Activated CD8-positive, alpha-beta memory T cell treated with anti-CD3 and anti-CD28 coated beads for 48 hours (primary cell): ENCODE results near the gene GADD45G.

Experiments
- DNase-seq, 3 experiments: peaks; one replicate each; pipeline ENCODE4 v3.0.0-alpha.2; 2020; ENCODE audit warnings: low read depth in 2 of 3, low spot score in 2 of 3

Gene GADD45G

DNA sequence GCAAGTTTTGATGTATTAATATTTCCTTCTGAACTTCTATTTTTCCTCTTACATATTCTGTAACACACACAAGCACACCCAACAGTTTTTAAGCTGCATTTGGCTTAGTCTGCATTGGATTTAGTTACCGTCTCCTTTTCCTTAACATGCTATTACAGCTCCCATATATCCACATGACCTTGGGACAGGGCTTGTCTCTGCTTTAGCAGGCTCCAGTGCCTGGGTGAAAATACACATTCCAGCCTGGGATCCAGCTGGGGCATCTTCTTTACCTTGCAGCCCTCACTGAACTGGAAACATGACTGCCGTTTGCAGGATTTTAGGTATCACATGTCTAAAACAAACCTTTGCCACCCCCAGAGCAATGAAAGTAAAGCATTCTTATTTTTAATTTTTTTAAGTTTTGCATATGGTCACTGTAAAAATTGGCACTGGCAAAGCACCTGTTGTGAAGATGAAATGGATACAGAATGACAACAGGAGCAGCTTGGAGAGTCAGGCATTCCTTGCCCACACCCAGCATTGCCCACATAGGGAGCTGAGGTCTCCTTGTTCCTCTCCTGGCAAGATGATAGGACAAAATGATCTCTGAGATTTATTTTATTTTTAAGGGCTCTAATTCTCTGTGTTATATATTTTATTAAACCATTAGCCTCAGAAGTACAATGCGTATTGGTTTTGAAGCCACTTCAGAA is 4.0 kb downstream of the GADD45G start:
- no peak for DNase-seq

DNA sequence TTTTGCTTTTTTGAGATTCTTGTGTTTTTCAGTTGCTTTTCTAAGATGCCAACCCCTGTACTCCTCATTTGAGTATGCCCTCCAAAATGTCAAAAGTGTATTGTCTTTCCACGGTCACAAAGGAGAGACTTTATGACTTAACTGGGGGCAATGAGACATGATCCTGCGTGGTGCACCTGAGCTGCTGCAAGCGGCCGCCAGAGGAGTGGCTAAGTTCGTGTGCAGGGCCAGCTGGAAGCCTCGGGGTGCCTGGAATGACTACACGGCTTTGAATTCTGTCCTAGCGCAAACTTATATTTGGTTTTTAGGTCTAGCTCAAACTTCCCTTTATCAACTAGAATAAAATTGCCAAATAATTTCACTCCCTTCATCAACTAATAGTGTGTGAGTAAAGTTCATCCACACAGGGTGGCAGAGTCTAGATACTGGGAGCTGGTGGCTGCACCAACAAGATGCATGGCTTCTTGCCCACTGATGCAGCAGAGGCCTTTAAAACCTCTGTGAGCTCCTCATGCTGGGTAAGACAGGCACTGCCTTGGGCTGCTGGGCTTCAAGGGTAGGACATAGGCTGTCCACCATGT is 4.7 kb downstream of the GADD45G start:
- no peak for DNase-seq

DNA sequence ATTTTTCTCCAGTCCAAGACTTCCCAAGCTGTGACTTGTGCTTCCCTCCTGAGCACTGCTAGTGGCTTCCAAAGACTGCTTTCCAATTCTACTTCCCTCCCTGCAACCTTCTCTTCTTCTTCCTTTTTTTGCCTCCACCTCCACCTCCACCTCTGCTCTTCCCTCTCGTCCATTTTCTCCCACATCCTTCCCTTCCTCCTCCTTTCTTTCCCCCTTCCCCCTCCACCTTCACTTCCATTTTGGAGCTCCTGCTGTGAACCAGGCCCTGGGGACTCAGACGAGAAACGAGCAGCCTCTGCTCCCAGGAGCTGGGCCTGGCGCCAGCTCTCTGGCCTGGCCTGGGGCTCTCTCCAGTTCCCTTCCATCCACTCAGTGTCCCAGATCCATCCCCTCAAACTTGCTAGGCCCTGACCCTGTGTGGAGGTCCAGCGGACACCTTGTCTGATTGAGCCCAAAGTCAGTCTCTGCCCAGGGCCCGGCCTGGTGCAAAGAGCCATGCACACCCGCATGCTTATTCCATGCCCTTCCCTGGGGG is 5.6 kb downstream of the GADD45G start:
- DNase-seq = no peak

DNA sequence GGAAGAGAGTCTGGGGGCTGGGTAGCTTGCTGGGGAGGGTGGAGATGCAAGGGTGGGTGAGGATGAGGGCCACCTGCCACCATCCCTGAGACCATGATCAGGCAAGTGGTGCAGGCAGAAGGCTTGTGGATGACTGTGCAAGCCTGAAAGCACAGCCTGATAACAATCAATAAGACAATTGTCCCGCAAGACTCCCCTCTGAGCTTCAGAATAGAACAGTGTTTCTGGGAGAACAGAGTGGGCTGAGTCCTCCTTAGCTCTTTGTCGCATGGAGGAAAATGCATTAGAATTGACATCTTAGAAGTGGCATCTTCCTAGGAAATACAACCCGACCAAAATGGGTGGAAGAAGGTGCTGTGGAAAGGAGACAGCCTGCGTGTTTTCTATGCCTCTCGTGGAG is 6.6 kb downstream of the GADD45G start:
- no peak for DNase-seq

DNA sequence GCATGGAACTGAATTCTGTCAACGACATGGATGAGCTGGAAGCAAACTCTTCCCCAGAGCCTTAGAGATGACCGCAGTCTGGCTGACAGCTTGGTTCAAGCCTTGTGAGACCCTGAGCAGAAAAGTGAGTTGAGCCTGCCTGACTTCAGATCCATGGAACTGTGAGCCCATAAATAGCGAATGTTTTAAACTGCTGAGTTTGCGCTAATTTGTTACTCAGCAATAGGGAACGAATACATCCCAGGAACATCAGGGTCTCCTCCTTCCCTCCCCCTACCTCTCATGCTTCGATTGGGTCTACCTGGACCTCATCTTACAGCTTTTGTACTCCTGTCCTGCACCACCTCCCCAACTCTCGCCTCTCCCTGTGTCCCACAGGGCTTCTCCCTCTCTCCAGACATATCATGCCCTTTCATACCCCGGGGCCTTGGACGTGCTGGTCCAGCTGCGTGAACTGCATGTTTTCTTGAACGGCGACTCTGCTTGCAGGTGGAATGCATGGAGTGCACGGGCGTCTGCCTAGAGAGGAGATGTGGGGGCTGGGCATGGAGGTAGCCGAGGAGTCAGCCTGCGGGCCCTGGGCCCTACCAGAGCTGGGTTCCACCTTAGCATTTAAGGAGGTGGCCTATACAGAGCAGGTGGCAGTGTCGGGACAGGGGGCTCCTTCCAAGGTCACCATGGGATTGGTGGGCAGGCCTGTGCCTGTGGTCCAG is 7.9 kb downstream of the GADD45G start:
- no peak for DNase-seq

DNA sequence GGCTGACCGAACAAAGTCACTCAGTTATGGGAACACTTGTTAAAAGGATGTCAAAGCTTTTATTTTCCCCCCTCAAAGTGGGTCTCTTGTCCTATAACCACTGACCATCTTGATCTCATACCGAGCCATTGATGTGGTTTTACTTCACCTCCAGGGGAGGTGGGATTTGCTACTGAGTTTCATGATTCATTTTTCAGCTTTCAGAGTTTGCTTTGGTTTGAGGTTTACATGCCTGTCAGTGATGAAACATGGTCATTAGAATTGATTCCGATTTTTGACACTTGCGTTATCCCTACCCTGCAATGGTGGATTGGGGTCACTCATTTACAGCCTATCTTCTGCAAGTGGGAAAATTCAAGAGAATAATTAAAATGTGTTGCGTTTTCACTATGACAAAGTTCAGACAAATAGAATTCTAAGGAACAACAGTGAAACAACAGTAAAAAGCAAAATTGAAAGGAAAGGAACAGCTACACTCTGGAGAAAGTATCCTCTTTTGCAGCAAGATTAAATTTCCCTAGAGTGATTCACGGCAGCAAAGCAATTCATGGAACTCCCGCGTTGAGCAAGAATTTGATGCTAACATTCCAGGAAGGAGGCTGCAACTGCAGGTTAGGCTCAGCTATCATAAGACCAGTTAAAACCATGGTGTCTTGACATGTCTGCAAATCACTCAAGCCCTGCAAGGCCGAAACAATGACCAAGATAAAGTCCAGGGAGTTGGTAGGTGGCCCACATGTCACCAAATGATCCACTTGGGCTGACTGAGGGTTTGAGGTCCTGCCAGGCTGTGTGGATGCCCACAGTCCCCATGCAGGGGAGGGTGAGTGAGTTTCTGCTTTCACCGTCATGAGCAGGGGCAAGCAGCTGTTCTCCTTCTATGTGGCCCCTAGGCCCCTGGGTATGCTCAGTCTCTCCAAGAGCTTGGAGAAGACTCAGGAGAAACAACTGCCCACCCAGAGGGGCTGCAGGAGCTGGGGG is 9.4 kb downstream of the GADD45G start:
- no peak for DNase-seq

DNA sequence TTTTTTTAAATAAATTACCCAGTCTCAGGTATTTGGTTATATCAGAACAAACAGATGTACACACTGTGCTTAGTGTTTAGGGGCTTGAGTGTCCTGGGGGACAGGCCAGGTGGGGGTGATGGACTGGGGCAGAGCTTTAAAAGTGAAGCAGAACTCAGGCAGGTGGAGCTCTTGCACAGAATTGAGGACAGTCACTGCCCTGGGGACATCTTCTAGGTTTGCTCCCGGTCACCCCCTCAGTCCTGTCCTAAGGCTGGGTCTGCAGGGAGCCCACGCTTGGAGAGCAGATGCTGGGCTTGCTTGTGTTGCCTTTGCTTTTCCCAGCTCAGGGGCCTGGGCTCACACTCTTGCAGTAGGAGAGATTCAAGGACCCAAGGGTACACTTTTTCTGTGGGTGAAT is 10.8 kb downstream of the GADD45G start:
- DNase-seq = no peak

DNA sequence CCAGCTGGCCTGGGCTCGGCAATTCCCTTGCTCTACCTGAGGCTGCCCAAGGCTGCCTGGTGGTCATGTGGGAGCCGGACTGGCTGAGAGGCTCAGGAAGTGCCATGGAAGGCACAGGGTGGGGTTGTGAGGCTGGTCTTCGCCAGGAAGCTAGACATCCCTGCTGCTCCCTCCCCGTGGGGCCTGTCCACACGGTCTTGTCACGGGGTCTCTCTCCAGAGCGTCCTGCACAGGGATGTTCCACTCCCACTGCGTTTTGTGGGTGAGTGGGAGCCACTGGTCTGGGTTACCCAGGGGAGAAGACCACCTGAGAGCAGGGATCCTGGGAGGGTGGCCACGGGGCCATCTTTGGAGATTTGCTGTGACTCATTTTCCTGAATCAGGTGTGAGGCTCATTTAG is 11.6 kb downstream of the GADD45G start:
- no peak for DNase-seq

DNA sequence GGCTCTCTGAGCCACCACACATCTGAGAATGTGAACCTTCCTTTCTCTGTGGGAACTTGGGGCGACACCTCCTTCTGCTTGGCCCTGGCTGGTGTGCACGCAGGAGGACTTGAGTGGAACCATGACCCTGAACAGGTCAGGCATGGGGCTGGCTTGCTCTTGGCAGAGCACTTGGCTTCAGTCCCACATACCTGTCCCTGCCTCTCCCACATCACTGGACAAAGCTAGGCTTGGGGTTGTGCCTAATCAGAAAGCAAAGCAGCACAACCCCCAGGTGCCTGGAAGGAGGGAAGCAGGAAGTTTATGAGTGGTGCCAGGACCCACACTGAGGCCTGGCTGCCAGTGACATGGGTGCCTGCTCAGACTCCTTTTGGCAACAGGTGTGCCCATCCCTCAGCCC is 13.2 kb downstream of the GADD45G start:
- DNase-seq = no peak

DNA sequence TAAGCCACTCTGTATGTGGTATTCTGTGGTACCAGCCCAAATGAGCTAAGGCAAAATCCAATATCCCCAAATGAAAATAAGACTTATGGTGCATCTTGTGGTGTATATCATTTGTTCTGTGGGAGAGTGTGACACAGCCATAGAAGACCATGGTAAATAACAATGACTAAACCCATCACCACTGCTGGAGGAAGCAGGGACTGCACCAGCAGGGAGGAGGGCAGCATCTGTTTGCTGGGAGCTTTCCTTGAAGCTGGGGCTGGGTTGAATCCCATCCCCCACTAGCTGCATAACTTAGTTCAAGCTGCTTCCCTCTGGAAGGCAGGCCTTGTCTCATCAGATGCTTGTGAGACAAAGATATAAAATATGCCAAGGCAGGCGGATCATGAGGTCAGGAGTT is 14.2 kb downstream of the GADD45G start:
- DNase-seq = no peak

DNA sequence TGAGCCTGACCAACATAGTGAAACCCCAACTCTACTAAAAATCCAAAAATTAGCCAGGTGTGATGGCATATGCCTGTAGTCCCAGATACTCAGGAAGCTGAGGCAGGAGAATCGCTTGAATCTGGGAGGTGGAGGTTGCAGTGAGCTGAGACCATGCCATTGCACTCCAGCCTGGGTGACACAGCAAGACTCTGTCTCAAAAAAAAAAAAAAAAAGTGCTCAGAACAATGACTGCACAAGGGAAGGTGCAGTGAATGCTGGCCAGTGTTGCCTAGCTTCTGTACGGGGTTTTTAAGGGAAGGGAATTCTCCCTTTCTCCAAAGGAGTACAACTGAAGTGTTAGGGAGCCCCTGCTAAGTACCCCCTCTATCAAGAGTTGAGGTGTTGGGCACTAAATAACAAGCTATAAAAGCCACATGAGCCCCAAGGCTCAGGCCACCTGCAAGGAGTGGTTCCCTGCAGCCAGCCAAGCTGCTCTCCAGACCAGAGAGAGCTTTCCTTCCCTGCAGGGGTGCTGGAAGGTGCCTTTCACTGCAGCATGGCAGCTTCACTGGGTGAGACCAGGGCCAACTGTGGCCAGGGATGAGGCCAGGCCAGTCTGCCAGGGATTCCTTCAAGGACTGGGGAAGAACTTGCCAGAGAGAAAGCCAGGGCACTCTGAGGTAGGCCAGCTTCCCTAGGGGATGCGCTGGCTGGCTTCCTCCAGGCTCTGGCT is 14.8 kb downstream of the GADD45G start:
- no peak for DNase-seq

DNA sequence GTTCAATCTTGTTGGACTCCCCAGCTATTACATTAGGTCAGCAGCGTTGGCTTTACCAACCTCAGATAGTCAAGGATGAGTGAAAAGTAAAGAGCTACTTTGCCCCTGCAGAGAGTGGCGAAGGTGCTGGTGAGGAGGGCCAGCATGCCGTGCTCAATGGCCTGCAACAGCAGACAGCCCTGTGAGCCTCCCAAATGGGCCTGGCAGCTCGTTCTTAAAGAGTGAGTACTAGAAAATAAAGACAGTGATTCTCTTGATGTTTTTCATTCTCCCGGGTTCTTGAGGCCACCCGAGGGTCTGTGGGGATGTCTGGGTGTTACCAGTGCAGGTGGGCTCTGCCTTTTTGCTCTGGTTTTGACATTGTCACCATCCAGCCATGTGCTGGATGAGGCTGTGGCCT is 16.2 kb downstream of the GADD45G start:
- no peak for DNase-seq

DNA sequence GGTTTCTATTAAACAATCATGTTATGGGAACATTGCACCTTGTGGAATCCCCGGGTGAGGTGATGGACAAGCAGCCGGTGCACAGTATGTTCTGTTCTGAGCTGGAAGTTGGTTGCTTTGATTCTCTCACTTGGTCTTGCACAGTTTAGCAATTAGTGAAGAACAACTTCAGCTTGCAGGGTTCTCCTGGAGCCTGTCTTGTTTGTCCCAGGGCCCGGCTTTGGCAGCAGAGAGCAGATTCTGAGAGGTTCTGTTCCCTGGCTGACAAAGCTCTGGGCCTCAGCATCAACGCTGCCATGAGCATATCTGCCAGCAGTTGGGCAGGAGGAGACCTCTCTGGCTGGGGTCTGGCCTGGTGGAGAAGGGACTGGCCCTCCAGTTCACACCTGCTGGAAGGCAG is 16.9 kb downstream of the GADD45G start:
- no peak for DNase-seq

DNA sequence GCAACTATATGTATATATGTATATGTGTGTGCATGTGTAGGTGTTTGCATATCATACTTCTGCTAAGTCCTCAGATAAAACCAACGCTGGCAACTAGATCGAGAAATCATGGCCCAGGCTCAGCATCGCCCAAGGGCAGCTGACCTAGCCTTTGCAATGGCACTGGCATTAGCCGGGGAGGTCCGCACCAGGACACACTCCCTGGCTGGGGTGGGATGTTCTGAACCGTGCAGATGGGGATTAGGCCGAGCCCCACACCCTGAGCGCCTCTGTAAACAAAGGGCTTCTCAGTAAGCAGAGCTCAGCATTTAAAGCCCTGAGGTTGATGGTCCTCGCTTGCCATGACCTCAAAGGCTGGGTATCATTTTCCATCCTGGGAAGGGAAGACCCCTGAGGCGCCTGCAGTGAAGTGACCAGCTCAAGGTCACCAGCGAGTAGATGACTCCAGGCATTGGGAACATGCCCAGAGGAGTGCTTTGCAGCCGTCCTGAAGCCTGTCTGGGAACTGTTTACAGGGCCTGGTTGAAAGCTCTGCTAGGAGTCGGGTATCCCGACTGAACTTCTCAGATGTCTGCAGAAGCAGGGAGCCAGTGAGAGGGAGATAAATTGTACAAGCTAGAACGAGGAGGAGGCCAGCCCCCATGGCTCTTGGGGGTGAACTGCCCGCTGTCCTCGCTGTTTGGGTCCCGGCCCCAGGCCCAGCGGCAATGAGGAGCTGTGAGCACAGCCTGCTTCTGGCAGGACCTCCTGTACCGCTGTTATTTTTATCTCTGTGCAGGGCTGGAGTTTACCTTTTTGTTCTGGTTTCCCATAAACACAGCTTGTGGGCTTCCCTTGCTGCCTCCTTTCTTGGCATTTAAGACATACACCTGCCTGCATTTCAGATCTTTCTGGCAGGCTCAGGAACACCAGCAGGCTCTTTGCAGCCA is 18.4 kb downstream of the GADD45G start:
- DNase-seq = no peak

DNA sequence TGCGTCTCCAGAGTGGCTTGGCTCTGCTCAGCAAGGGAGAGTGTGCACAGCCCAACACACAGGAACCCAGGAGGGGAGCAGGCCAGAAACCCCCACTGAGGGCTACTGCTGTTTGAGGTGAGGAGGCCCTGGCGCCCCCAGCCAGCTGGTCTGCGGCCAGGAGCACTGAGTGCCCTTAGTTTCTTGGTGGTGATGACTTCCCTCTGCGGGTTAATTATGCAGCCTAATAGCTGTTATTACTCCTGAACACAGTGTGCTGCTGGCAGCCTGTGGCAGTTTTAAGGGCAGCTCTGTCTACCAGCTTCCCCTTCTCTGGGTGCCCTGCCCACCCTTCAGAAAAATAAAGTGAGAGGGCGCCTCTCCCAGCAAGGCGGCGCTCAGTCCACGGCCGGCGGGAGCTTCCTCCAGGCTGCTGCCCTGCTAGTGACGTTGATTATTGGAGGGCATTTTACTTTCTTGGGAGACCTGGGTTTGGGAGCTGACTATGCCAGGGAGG is 19.2 kb downstream of the GADD45G start:
- no peak for DNase-seq

DNA sequence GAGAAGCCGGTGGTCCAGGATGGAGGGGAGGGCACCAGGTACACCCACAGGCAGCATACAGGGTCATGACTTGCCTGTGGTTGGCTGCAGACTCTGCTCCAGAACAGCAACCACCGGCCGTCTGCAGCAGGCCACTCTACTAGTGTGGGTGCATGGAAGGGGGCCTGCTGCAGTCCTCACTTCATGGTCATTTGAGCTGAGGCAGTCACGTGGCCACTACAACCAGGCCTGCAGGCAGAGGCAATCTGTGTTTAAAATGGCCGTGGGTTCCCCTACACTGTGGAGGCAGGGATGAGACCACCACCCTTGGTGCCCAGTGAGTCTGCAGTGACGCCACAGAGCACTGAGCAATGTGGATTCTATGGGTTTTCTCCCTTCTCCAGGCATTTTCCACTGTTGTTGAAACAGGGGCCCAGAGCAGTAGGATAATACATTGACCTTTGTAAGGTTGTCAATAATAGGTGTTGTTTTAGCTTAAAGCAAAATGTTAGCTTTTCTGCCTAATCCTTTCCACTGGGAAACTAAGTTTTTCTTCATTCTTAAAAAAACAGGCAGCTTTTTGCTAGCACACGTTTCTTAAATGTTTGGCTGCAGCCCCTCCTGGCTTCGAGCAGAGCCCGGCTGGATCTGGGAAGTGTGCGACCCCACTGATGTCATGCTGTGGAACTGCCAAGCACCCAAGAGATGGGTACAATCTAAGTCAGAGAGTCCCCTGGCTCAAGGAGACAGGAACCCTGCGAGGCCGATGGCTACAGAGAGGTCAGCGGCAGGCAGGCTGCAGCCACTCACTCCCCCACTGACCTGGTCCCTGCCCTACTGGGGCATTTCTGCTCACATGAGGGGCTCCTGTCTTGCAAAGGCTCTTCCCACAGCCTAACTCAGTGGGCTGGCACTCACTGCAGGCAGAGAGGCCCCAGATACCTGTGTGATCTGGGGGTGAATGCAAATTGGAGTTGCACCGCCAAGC is 21.2 kb downstream of the GADD45G start:
- DNase-seq = no peak

DNA sequence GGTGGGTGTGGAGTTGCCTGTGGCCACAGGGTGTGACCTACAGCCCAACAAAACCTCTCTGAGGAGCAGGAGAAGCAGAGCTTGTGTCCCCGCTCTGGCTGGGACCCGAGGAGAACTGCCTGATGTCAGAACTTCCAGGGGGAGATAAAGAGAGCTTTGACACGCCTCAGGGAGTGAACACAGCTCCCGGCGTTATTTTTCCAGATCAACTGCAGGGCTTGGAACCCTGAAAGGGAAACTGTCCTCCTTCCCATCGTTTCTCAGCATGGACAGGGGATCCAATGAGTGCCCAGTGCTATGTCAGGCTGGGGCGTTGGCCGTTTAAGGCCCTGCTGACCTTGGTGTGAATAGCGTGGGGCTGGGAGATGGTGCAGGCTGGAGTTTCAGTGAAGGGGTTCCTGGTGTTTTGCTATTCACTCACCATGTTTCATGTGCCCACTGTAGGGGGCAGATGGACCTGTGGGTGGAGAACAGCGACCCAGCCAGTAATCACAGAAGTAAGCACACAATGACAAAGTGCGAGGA is 22.0 kb downstream of the GADD45G start:
- DNase-seq = no peak

DNA sequence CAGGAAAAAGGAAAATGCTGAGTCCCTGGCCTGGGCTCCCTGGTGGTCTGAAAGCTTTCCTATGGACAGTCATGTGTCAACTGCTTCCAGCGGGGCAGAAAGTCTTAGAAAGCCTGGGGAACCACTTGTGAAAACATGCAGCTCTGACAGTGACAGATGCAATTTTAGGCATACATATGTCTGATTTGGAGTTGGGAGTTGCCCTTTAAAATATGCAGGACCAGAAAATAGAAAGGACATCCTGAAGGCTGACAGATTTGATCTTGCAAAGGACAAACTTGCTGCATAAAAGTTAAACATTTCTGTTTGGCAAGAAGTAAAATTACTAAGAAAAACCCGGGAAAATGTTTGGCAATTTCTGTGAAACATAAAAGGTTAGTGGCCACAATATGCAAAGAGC is 23.8 kb downstream of the GADD45G start:
- DNase-seq = no peak
